ENCODE data around the gene SDK2. TPM values are rescaled to one million over a fixed set of nuclear protein-coding genes. Genes with fewer than 3 reads are reported as not detected.

Gene SDK2
- total and polyA plus RNA-seq, 2 of the 8 experiments (the other 6 are each of a cell fraction or from before 2014, with no cell fraction given) = 3.9 to 4.1 TPM

DNA sequence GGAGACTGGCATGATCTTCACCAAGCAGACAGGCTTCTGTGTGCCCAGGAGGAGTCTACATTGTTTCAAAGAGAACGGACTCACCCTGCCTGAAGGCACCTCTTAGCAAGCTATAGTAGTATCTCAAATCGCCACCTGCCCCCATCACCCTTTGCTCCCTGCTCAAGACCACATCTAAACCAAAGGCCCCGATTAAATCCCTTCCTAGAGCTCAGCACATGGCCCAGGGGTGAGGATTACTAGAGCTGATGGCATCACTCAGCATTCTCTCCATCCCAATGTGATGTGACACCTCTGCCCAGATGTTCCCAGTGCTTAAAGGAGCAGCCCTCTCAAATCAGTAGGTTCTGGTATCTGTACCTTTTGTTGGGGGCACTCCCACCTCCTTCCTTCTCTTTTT is 324.5 kb downstream of the SDK2 start (continued):
- TF ChIP-seq ATF2 (IDR thresholded peaks at IDR 0.05; ENCODE audit: low read length) = no peak
- no peak for TF ChIP-seq BCL11A (IDR thresholded peaks at IDR 0.05; ENCODE audit: low read depth in 2 of 2, low read length in 2 of 2)
- TF ChIP-seq CBX5 (IDR thresholded peaks at IDR 0.05; ENCODE audit: low read depth, low read length) = no peak
- no peak for TF ChIP-seq RAD21 (IDR thresholded peaks at IDR 0.05 in 1 of 2, conservative IDR thresholded peaks at IDR 0.05 in 1 of 2; ENCODE audit: low read depth in 2 of 2, low read length in 2 of 2)
- TF ChIP-seq, protein P1, sequence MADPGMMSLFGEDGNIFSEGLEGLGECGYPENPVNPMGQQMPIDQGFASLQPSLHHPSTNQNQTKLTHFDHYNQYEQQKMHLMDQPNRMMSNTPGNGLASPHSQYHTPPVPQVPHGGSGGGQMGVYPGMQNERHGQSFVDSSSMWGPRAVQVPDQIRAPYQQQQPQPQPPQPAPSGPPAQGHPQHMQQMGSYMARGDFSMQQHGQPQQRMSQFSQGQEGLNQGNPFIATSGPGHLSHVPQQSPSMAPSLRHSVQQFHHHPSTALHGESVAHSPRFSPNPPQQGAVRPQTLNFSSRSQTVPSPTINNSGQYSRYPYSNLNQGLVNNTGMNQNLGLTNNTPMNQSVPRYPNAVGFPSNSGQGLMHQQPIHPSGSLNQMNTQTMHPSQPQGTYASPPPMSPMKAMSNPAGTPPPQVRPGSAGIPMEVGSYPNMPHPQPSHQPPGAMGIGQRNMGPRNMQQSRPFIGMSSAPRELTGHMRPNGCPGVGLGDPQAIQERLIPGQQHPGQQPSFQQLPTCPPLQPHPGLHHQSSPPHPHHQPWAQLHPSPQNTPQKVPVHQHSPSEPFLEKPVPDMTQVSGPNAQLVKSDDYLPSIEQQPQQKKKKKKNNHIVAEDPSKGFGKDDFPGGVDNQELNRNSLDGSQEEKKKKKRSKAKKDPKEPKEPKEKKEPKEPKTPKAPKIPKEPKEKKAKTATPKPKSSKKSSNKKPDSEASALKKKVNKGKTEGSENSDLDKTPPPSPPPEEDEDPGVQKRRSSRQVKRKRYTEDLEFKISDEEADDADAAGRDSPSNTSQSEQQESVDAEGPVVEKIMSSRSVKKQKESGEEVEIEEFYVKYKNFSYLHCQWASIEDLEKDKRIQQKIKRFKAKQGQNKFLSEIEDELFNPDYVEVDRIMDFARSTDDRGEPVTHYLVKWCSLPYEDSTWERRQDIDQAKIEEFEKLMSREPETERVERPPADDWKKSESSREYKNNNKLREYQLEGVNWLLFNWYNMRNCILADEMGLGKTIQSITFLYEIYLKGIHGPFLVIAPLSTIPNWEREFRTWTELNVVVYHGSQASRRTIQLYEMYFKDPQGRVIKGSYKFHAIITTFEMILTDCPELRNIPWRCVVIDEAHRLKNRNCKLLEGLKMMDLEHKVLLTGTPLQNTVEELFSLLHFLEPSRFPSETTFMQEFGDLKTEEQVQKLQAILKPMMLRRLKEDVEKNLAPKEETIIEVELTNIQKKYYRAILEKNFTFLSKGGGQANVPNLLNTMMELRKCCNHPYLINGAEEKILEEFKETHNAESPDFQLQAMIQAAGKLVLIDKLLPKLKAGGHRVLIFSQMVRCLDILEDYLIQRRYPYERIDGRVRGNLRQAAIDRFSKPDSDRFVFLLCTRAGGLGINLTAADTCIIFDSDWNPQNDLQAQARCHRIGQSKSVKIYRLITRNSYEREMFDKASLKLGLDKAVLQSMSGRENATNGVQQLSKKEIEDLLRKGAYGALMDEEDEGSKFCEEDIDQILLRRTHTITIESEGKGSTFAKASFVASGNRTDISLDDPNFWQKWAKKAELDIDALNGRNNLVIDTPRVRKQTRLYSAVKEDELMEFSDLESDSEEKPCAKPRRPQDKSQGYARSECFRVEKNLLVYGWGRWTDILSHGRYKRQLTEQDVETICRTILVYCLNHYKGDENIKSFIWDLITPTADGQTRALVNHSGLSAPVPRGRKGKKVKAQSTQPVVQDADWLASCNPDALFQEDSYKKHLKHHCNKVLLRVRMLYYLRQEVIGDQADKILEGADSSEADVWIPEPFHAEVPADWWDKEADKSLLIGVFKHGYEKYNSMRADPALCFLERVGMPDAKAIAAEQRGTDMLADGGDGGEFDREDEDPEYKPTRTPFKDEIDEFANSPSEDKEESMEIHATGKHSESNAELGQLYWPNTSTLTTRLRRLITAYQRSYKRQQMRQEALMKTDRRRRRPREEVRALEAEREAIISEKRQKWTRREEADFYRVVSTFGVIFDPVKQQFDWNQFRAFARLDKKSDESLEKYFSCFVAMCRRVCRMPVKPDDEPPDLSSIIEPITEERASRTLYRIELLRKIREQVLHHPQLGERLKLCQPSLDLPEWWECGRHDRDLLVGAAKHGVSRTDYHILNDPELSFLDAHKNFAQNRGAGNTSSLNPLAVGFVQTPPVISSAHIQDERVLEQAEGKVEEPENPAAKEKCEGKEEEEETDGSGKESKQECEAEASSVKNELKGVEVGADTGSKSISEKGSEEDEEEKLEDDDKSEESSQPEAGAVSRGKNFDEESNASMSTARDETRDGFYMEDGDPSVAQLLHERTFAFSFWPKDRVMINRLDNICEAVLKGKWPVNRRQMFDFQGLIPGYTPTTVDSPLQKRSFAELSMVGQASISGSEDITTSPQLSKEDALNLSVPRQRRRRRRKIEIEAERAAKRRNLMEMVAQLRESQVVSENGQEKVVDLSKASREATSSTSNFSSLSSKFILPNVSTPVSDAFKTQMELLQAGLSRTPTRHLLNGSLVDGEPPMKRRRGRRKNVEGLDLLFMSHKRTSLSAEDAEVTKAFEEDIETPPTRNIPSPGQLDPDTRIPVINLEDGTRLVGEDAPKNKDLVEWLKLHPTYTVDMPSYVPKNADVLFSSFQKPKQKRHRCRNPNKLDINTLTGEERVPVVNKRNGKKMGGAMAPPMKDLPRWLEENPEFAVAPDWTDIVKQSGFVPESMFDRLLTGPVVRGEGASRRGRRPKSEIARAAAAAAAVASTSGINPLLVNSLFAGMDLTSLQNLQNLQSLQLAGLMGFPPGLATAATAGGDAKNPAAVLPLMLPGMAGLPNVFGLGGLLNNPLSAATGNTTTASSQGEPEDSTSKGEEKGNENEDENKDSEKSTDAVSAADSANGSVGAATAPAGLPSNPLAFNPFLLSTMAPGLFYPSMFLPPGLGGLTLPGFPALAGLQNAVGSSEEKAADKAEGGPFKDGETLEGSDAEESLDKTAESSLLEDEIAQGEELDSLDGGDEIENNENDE (IDR thresholded peaks at IDR 0.05; ENCODE audit: insufficient replicate concordance, low read length) = no peak
